Measurements from ENCODE around the gene LPCAT2.
A peak's percentile ranks its signal among the peaks of the same experiment; 100 is the strongest.

The LPCAT2 gene

DNA sequence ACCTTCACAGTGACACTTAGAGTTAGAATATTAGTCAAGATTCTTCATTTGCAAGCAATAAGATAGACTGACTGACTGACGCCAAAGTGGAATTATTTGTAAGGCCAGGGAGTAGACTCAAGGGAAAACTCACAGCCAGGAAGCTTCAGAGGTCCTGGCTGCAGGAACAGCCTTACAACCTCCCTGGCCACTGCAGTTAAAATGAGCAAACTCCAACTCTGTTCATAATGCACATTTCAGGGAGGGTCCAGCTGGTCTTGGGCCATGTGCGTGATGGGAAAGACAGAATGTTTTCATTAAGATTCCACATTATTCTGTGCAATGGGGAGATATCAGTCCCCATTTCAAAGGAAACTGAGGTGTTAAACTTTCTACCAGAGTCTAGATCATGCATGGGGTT lies 67.5 kb downstream of the LPCAT2 start:
- no peak overlapping the region for H3K4me3 ChIP-seq (replicated peaks in 1 of 2; ENCODE audit: low read depth in 2 of 2, low read length in 2 of 2)
- no peak for DNase-seq (ENCODE audit: low read depth in 2 of 2)
- TF ChIP-seq, protein P1, sequence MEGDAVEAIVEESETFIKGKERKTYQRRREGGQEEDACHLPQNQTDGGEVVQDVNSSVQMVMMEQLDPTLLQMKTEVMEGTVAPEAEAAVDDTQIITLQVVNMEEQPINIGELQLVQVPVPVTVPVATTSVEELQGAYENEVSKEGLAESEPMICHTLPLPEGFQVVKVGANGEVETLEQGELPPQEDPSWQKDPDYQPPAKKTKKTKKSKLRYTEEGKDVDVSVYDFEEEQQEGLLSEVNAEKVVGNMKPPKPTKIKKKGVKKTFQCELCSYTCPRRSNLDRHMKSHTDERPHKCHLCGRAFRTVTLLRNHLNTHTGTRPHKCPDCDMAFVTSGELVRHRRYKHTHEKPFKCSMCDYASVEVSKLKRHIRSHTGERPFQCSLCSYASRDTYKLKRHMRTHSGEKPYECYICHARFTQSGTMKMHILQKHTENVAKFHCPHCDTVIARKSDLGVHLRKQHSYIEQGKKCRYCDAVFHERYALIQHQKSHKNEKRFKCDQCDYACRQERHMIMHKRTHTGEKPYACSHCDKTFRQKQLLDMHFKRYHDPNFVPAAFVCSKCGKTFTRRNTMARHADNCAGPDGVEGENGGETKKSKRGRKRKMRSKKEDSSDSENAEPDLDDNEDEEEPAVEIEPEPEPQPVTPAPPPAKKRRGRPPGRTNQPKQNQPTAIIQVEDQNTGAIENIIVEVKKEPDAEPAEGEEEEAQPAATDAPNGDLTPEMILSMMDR (IDR thresholded peaks at IDR 0.05; ENCODE audit: low read depth, low read length), result no peak

DNA sequence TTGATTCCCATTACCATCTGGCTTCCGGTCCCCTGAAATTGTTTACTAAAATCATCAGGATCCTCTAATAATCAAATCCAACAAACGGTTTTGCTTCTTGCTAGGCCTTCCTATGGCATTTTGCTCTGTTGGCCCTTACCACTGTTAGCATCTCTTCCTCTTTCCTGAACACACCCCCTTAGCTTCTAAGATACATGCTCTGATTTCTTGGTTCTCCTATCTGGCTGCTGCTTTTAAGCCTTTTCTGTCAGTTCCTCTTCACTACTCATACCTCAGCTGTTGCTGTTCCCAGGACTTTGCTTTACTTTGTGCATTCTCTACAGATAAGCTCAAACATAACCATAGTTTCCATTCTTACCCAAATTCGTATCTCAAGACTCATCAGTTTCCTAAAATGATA lies 69.0 kb downstream of the LPCAT2 start:
- TF ChIP-seq, protein P1 (IDR thresholded peaks at IDR 0.05; ENCODE audit: low read depth, low read length), result no peak
- H3K4me3 ChIP-seq (replicated peaks in 1 of 2; ENCODE audit: low read depth in 2 of 2, low read length in 2 of 2), result no peak overlapping the region
- no peak for DNase-seq (ENCODE audit: low read depth in 2 of 2)

DNA sequence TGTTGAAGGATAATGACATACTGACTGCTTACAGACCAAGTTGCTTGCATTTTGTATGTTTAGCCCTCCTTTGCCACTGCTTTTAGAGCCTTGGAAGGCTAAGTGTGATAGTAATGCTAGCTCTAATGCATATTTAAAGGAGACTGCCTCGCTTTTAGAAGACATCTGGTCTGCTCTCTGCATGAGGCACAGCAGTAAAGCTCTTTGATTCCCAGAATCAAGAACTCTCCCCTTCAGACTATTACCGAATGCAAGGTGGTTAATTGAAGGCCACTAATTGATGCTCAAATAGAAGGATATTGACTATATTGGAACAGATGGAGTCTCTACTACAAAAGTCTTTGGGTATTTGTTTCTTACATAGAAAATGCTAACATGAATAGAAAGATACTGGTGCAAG lies 76.8 kb downstream of the LPCAT2 start:
- no peak overlapping the region for H3K4me3 ChIP-seq (replicated peaks in 1 of 2; ENCODE audit: low read depth in 2 of 2, low read length in 2 of 2)
- TF ChIP-seq, protein P1 (IDR thresholded peaks at IDR 0.05; ENCODE audit: low read depth, low read length), result no peak

DNA sequence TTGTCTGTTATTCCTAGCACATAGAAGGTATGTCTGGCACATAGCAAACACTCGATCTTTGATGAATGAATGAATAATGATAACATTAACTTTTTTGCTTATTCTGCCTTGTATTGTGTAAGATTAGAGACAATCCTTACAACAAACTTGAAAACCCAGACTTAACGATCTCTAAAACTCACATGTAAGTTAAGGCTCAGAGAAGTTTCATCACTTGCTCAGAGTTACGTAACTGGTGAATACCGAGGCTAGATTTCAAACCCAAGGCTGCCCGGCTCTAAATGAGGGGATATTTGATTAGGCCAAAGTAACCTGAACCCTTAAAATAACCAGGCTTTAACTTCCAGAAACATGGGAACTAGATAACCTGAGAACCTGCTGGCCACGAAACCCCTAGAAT lies 79.9 kb downstream of the LPCAT2 start:
- TF ChIP-seq, protein P1 (IDR thresholded peaks at IDR 0.05; ENCODE audit: low read depth, low read length), result no peak
- DNase-seq (ENCODE audit: low read depth in 2 of 2), result no peak
- no peak overlapping the region for H3K4me3 ChIP-seq (replicated peaks in 1 of 2; ENCODE audit: low read depth in 2 of 2, low read length in 2 of 2)

More for the DNA sequence above, 76.8 kb downstream of the LPCAT2 start:
- DNase-seq (ENCODE audit: low read depth in 2 of 2), result no peak

DNA sequence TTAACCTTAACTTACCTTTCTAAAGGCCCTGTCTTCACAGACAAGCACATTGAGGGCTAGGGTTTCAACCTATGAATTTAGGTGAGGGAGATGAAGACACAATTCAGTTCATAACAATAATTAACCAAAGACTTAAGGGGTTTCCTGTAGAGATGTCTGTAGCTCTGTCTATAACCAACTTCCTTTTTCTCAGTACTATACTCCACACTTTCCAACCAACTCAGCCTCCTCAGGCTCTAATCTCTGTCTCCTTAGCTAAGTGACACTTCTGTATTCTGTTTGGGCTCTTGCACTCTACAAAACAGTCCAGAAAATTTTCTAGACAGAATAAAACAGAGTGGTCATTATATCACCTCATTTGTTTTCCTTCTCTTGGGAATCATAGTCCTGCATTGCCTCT lies 83.4 kb downstream of the LPCAT2 start:
- no peak for DNase-seq (ENCODE audit: low read depth in 2 of 2)
- no peak overlapping the region for H3K4me3 ChIP-seq (replicated peaks in 1 of 2; ENCODE audit: low read depth in 2 of 2, low read length in 2 of 2)
- TF ChIP-seq, protein P1 (IDR thresholded peaks at IDR 0.05; ENCODE audit: low read depth, low read length), result no peak

DNA sequence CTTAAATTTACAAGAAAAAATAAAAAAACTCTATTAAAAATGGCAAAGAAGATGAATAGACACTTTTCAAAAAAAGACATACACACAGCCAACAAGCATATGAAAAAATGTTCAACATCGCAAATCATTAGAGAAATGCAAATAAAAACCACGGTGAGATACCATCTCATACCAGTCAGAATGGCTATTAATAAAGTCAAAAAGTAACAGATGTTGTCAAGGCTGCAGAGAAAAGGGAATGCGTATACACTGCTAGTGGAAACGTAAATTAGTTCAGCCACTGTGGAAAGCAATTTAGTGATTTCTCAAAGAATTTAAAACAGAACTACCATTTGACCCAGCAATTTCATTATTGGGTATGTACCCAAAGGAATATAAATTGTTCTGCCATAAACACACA lies 89.1 kb downstream of the LPCAT2 start:
- no peak for DNase-seq (ENCODE audit: low read depth in 2 of 2)
- no peak overlapping the region for H3K4me3 ChIP-seq (replicated peaks in 1 of 2; ENCODE audit: low read depth in 2 of 2, low read length in 2 of 2)
- TF ChIP-seq, protein P1 (IDR thresholded peaks at IDR 0.05; ENCODE audit: low read depth, low read length), result no peak

DNA sequence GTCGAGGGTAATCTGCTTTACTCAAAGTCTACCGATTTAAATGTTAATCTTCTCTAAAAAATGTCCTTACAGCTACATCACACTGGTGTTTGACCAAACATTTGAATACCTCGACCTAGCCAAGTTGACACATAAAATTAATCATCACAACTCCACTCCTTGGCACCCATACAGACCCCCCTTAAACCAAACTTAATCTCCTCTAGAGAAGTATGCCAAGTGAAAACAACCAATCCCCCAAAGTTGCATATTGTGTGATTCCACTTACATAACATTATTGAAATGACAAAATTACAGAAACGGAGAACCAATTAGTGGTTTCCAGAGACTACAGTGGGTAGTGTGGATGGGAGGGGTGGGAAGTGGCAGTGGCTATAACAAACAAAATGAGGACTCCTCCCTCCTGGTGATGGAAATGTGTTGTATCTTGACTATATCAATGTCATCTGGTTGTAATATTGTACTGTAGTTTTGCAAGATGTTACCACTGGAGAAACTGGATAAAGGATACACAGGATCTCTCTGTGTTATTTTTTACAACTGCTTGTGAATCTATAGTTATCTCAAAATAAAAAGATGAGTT lies 97.0 kb downstream of the LPCAT2 start:
- TF ChIP-seq, protein P1 (IDR thresholded peaks at IDR 0.05; ENCODE audit: low read depth, low read length), result no peak
- DNase-seq (ENCODE audit: low read depth in 2 of 2), result peak; percentile 7 to 23
- H3K4me3 ChIP-seq (replicated peaks in 1 of 2; ENCODE audit: low read depth in 2 of 2, low read length in 2 of 2), result no peak overlapping the region

Measured in cardiac fibroblast (primary cell).